Activated T-cell treated with anti-CD3 and anti-CD28 coated beads, Interleukin-2, amount 50 U/mL, for 24 hours (primary cell): ENCODE results near the gene PRR20G.

Experiments
- DNase-seq: peaks from one replicate; pipeline ENCODE4 v3.0.0-alpha.2; 2020
- H3K27ac Mint-ChIP-seq: 2 replicates; pipeline ENCODE4 v1.8.0; 2020; ENCODE audit warnings: mild to moderate bottlenecking, mixed read lengths
- H3K27me3 Mint-ChIP-seq: 2 replicates; pipeline ENCODE4 v1.8.0; 2020; ENCODE audit warnings: mixed read lengths
- H3K36me3 Mint-ChIP-seq: 2 replicates; pipeline ENCODE4 v1.8.0; 2020; ENCODE audit warnings: low read depth, mixed read lengths
- H3K4me1 Mint-ChIP-seq: 2 replicates; pipeline ENCODE4 v1.8.0; 2020; ENCODE audit warnings: low read depth, mixed read lengths
- H3K4me3 Mint-ChIP-seq: 2 replicates; pipeline ENCODE4 v1.8.0; 2020; ENCODE audit warnings: mild to moderate bottlenecking, moderate library complexity, mixed read lengths
- H3K9me3 Mint-ChIP-seq: 2 replicates; pipeline ENCODE4 v1.8.0; 2020; ENCODE audit warnings: mixed read lengths

Gene PRR20G

GRCh38 chr3:127263586-127264231, 24.1 kb downstream of the PRR20G start:
- Mint-ChIP-seq H3K27ac (no peak overlapping the region), H3K4me1 (no peaks in the 10 kb centered on the region), H3K4me3 (no peak overlapping the region), H3K27me3 (peaks cover 4% of the 10 kb centered on the region), H3K36me3 (no peaks in the 10 kb centered on the region), H3K9me3 (peaks cover 5% of the 10 kb centered on the region)
- no peak for DNase-seq

- no peak overlapping the region for H3K4me3 Mint-ChIP-seq
- H3K4me1 Mint-ChIP-seq: no peaks in the 10 kb centered on the region
- DNase-seq: no peak
- H3K27me3 Mint-ChIP-seq: peaks cover 4% of the 10 kb centered on the region
- H3K27ac Mint-ChIP-seq: no peak overlapping the region
- no peaks in the 10 kb centered on the region for H3K36me3 Mint-ChIP-seq
- H3K9me3 Mint-ChIP-seq: no peaks in the 10 kb centered on the region
Observed at GRCh38 chr3:127263037-127263436, 24.8 kb downstream of the PRR20G start.

DNA sequence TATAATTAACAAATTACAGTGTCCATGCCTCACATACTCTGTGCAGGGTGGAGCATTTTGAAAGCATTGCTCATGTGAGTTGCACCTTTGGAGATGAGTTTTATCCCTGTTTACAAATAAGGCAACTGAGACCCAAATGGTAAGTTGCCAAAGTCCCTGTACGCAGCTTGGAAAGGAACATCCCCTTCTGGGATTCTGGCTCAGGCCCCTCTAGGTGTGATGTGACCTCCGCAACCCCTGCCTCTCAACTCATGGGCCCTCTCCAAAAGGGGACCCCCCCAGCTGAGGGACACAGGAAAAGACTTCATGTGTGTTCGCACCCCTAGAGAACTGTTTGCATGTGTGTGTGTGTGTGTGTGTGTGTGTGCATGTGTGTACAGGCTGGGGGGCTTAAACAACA, 25.3 kb downstream of the PRR20G start:
- DNase-seq: no peak
- no peaks in the 10 kb centered on the region for H3K9me3 Mint-ChIP-seq
- H3K36me3 Mint-ChIP-seq: no peaks in the 10 kb centered on the region
- H3K4me3 Mint-ChIP-seq: no peak overlapping the region
- no peaks in the 10 kb centered on the region for H3K4me1 Mint-ChIP-seq
- peaks cover 4% of the 10 kb centered on the region for H3K27me3 Mint-ChIP-seq
- H3K27ac Mint-ChIP-seq: no peak overlapping the region

GRCh38 chr3:127261925-127262324, 25.9 kb downstream of the PRR20G start:
- no peak for DNase-seq
- no peak overlapping the region for H3K27ac Mint-ChIP-seq
- no peaks in the 10 kb centered on the region for H3K36me3 Mint-ChIP-seq
- no peaks in the 10 kb centered on the region for H3K9me3 Mint-ChIP-seq
- H3K4me1 Mint-ChIP-seq: no peaks in the 10 kb centered on the region
- H3K4me3 Mint-ChIP-seq: no peak overlapping the region
- H3K27me3 Mint-ChIP-seq: peaks cover 4% of the 10 kb centered on the region

DNA sequence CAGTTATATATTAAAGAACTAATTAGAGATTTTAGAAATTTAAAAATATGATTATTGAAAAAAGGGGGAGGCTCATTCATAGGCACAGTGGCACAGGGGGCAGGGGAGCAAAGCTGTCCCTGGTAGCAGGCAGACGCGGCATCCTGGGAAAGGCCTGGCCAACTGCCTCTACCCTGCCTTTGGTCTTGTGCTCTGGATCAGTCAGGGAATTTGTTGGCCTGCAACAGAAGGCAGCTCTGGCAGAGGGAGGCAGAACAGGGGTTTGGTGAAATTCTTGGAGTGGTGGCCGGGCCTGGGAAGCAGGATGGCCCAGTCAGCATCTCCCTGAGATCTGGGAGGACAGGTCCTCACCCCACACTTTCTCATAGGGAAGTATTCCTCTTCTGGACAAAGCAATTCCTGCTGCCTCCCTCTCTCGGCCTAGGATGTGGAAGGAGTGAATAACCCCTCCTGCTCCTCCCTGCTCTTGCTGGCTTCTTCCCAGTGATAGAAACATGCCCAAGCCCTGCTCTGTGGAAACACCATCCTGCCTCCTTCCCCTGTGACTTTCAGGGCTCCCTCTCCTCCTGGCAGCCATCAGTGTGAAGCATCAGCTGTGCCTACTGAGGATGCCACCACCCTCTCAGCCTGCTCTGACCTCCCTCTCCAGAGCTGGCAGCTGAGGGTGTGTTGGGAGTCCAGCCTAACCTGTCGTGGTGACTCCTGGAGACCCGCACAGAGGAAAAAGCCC, 26.9 kb downstream of the PRR20G start:
- DNase-seq: no peak
- no peaks in the 10 kb centered on the region for H3K9me3 Mint-ChIP-seq
- no peaks in the 10 kb centered on the region for H3K4me1 Mint-ChIP-seq
- H3K36me3 Mint-ChIP-seq: no peaks in the 10 kb centered on the region
- H3K4me3 Mint-ChIP-seq: no peak overlapping the region
- H3K27me3 Mint-ChIP-seq: peaks cover 4% of the 10 kb centered on the region
- H3K27ac Mint-ChIP-seq: no peak overlapping the region

GRCh38 chr3:127260416-127260815, 27.4 kb downstream of the PRR20G start:
- no peak overlapping the region for H3K27ac Mint-ChIP-seq
- no peaks in the 10 kb centered on the region for H3K4me1 Mint-ChIP-seq
- H3K4me3 Mint-ChIP-seq: no peak overlapping the region
- H3K36me3 Mint-ChIP-seq: no peaks in the 10 kb centered on the region
- DNase-seq: no peak
- peaks cover 6% of the 10 kb centered on the region for H3K27me3 Mint-ChIP-seq
- no peaks in the 10 kb centered on the region for H3K9me3 Mint-ChIP-seq

DNA sequence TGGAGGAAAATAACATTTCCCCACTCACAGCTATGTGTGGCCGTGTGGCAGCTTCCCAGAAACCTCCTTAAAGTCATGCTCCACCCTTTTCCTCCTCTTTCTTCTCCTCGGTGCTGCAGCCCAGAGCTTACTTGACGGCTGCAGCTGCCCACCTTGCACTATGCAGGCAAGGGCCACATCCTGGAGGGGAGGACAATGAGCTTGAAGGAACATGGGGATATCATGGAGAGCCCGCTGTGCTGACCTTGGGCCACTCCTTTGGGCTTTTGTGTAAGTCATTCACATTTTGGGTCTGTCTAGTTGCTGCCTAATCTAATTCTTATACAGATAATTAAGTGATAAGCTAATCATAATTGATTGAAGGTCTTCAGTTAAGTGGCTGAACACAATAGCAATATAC, 28.0 kb downstream of the PRR20G start:
- H3K27me3 Mint-ChIP-seq: peaks cover 3% of the 10 kb centered on the region
- H3K4me1 Mint-ChIP-seq: no peaks in the 10 kb centered on the region
- DNase-seq: no peak
- no peak overlapping the region for H3K4me3 Mint-ChIP-seq
- H3K9me3 Mint-ChIP-seq: no peaks in the 10 kb centered on the region
- no peak overlapping the region for H3K27ac Mint-ChIP-seq
- no peaks in the 10 kb centered on the region for H3K36me3 Mint-ChIP-seq

DNA sequence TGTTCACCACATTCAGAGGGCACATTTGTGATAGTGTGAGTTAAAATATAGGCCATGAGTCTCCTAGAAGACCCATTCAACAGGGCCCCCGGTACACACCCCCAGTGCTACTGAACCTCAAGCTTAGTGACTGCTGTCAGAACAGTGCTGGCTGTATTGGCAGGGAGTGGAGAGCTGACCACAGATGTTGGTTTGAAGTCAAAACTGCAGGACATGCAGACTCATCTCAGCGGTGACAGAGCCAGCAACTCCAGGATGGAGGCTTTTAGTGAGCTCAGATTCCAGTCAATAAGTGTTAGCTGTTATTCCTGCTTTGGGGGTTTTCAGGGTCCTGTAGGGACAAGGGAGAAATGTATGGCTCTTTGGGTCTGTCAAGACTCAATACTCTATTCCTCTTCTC, 29.1 kb downstream of the PRR20G start:
- Mint-ChIP-seq H3K36me3 (no peaks in the 10 kb centered on the region), H3K27ac (no peak overlapping the region), H3K27me3 (peaks cover 3% of the 10 kb centered on the region), H3K4me1 (no peaks in the 10 kb centered on the region), H3K4me3 (no peak overlapping the region), H3K9me3 (no peaks in the 10 kb centered on the region)
- DNase-seq: no peak

DNA sequence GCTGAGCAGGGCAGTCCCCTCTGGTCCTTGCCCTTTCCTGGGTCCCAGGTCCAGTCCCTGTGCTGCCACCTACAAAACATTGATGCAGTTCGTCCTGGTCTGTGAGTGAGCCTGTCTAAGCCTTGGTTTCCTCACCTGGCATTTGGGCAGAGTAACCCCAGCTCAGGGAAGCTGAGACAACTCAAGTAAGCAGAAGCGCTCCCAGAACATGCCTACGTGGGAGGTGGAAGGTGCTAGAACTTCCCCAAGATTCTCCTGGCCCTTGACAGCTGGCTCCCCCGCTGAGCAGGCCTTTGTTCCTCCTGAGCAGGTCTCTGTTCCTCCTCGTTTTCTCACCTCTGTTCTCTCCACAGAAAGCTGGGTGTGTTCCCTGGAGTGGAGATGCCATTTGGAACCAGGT, 30.5 kb downstream of the PRR20G start:
- H3K4me1 Mint-ChIP-seq: no peaks in the 10 kb centered on the region
- H3K9me3 Mint-ChIP-seq: no peaks in the 10 kb centered on the region
- peaks cover 3% of the 10 kb centered on the region for H3K27me3 Mint-ChIP-seq
- no peak for DNase-seq
- no peak overlapping the region for H3K27ac Mint-ChIP-seq
- H3K36me3 Mint-ChIP-seq: no peaks in the 10 kb centered on the region
- no peak overlapping the region for H3K4me3 Mint-ChIP-seq

DNA sequence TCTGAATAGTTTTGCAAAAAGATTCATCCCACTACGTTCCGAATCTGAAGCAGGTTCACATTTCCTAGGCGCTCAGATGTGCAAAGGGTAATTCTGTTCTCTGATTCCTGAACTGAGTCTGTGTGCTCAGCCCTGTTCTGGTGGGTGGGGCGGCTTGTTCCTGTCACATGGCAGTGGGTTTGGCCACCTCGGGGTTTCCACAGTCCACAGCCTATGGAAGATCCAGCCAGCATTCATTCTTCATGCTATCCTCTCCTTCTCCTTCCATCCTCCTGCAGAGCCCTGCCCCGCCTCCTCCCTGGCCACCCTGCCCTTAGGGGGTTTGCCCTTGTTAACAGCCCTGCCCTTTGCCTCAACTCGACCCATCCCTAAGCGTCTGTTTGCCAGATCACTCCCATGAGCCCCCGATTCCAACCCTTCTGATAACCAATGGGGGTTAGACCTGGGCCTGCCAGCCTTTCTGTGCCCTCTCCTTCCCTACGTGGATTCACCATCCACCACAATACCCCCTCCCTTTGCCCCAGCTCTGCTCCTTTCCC, 31.0 kb downstream of the PRR20G start:
- DNase-seq: no peak
- H3K27me3 Mint-ChIP-seq: peaks cover 3% of the 10 kb centered on the region
- H3K4me1 Mint-ChIP-seq: no peaks in the 10 kb centered on the region
- no peak overlapping the region for H3K27ac Mint-ChIP-seq
- no peaks in the 10 kb centered on the region for H3K9me3 Mint-ChIP-seq
- H3K4me3 Mint-ChIP-seq: no peak overlapping the region
- no peaks in the 10 kb centered on the region for H3K36me3 Mint-ChIP-seq

GRCh38 chr3:127256138-127256537, 31.7 kb downstream of the PRR20G start:
- Mint-ChIP-seq H3K27me3 (peaks cover 3% of the 10 kb centered on the region), H3K27ac (no peak overlapping the region), H3K9me3 (no peaks in the 10 kb centered on the region), H3K36me3 (no peaks in the 10 kb centered on the region), H3K4me3 (no peak overlapping the region), H3K4me1 (no peaks in the 10 kb centered on the region)
- no peak for DNase-seq

DNA sequence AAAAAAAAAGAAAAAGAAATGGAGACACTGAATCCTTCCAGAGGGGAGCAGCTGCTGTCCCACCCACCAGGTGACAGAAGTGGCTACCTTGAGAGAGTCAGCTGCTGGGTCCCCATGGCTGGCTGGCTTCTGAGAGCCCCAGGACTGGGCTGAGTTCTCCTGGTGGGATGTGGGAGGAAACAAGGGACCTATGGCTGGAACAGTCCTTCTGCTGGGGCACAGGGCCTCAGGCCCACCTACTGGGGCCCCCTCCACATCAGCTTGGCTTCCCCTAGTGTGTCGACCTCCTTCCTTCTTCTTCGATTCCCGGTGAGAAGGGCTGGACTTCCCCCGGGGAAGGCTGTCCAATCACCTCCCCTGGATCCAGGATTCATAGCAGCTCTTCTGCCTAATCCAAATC, 32.3 kb downstream of the PRR20G start:
- Mint-ChIP-seq H3K27me3 (peaks cover 3% of the 10 kb centered on the region), H3K9me3 (no peaks in the 10 kb centered on the region), H3K27ac (no peak overlapping the region), H3K36me3 (no peaks in the 10 kb centered on the region), H3K4me1 (no peaks in the 10 kb centered on the region), H3K4me3 (no peak overlapping the region)
- DNase-seq: no peak

DNA sequence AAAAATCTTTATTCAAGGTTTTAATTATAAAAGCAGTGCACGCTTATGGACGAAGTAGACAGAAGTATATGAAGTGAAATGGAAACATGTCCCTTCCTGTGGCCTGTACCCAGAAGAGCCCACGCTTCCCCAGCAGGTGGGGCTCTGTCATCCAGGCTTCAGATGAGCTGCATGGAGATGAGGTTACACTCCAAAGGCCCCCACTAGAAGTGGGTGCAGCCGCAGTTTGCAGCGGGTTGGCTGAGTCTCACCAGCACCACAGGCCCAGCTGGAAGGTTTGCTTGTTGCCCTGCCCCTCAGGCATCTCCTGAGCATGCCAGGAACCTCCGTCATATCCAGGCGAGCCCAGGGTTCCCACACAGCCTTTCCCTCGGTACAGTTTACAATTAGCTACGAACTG, 33.1 kb downstream of the PRR20G start:
- Mint-ChIP-seq H3K36me3 (no peaks in the 10 kb centered on the region), H3K4me1 (no peaks in the 10 kb centered on the region), H3K4me3 (no peak overlapping the region), H3K27ac (no peak overlapping the region), H3K27me3 (peaks cover 3% of the 10 kb centered on the region), H3K9me3 (no peaks in the 10 kb centered on the region)
- no peak for DNase-seq

DNA sequence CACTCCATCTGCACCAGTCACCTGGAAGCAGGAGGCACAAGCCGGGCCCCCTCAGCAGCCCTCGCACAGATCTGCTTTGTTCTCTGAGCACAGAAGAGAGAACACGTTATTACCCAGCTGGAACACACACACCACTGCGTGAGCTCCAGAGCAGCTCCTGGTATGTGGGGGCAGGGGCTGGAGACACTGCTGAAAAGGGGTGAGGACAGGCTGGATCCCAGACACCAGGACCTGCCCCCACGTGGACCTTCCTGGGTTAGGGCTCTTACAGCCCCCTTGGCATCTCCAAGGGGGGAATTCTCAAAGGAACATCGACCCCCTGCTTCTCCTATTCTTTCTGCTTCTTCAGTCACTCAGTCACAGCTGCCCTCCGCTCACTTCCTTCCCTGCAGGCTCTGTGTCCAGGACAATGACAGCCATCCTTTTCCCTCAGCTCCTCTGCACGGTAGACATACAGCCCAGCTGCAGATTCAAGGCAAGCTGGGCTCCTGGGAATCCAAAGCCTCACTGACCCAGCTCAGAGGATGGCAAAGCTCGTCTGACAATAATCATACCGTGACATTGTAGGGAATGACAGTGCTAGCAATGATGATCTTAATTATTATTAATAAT, 33.7 kb downstream of the PRR20G start:
- Mint-ChIP-seq H3K36me3 (no peaks in the 10 kb centered on the region), H3K4me1 (no peaks in the 10 kb centered on the region), H3K9me3 (peaks cover 1% of the 10 kb centered on the region), H3K4me3 (no peak overlapping the region), H3K27ac (no peak overlapping the region), H3K27me3 (peaks cover 3% of the 10 kb centered on the region)
- DNase-seq: no peak

DNA sequence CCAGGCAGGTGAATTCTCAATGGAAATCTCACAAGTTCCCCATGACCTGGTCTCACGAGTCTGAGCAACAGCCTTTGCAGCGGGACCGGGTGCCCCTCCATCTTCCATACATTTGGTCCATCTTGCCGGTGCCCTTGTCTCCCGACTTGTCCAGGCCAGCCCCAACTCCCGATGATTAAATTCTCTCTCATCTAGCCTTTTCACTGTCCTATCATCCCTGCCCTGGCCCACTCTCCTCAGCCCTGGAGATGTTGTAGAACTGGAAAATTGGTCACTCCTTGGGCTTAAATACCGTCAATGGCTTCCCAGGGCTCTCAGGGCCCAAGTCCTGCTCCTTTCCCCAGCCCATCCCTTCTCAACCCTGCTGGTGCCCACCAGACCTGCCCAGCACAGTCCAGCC, 34.4 kb downstream of the PRR20G start:
- H3K9me3 Mint-ChIP-seq: peaks cover 6% of the 10 kb centered on the region
- H3K4me1 Mint-ChIP-seq: no peaks in the 10 kb centered on the region
- H3K27me3 Mint-ChIP-seq: peaks cover 3% of the 10 kb centered on the region
- no peak overlapping the region for H3K4me3 Mint-ChIP-seq
- no peak overlapping the region for H3K27ac Mint-ChIP-seq
- H3K36me3 Mint-ChIP-seq: no peaks in the 10 kb centered on the region
- no peak for DNase-seq
